Type B pancreatic cell (in vitro differentiated cells): ENCODE results near the gene JAK3. TPM values are rescaled to one million over a fixed set of nuclear protein-coding genes. Genes with fewer than 3 reads are reported as not detected.

Source experiments
- DNase-seq: peaks from one replicate; pipeline ENCODE4 v3.0.0; 2021; ENCODE audit warnings: mixed read lengths; ENCODE audit not compliant: unreplicated experiment; ENCODE audit errors: extremely low spot score
- H3K27ac Mint-ChIP-seq: 2 replicates; pipeline ENCODE4 v1.8.0; 2021; ENCODE audit warnings: mild to moderate bottlenecking, mixed read lengths
- H3K27me3 Mint-ChIP-seq: 2 replicates; pipeline ENCODE4 v1.8.0; 2021; ENCODE audit warnings: mixed read lengths
- H3K36me3 Mint-ChIP-seq: 2 replicates; pipeline ENCODE4 v1.8.0; 2021; ENCODE audit warnings: mixed read lengths
- H3K4me1 Mint-ChIP-seq: one replicate; pipeline ENCODE4 v1.8.0; 2021; ENCODE audit warnings: mixed read lengths; ENCODE audit not compliant: unreplicated experiment
- H3K4me3 Mint-ChIP-seq: 2 replicates; pipeline ENCODE4 v1.8.0; 2021; ENCODE audit warnings: mild to moderate bottlenecking, mixed read lengths
- H3K9me3 Mint-ChIP-seq: 2 replicates; pipeline ENCODE4 v1.8.0; 2021; ENCODE audit warnings: mixed read lengths
- total RNA-seq: library from RNA; stranded (reverse); gene quantifications from 2 replicates; pipeline ENCODE4 v1.2.1, GENCODE V29; 2021; ENCODE audit warnings: low replicate concordance
- TF ChIP-seq, protein P1 (sequence below): fragments of 200-600 bp; sonication (generic); conservative IDR thresholded peaks from 2 replicates; pipeline ENCODE4 v1.5.0; 2021; ENCODE audit warnings: antibody characterized with exemption, mild to moderate bottlenecking

The JAK3 gene
- total RNA-seq, 1 donor from 2014 or later, result 4.3 TPM

DNA sequence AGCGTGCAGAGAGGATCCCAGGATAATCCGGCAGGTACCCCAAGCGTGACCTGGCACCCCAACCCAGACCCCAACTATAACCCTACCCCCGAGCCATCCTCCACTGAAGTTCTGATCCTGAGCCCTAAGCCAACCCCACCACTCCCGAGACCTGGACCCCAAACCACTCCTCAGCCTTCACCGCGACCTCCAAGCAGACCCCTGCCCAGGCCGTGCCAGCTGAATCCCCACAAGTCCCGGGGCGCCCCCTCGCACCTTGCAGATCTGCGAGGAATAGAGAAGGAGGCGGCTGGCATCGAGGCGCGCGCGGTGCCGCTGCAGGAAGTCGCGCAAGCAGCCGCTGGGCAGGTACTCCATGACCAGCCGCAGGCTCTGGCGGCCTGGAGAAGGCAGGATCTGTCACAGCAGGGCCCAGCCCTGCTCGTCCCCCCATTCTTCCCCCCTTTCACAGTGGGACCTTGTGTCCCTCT, 16.3 kb downstream of the JAK3 start:
- Mint-ChIP-seq H3K27ac (no peak overlapping the region), H3K4me1 (peaks cover 10% of the 10 kb centered on the region), H3K36me3 (no peaks in the 10 kb centered on the region), H3K9me3 (no peaks in the 10 kb centered on the region), H3K27me3 (peaks cover 21% of the 10 kb centered on the region), H3K4me3 (peak overlapping the region; percentile 90)
- no peak for DNase-seq
- TF ChIP-seq, protein P1, sequence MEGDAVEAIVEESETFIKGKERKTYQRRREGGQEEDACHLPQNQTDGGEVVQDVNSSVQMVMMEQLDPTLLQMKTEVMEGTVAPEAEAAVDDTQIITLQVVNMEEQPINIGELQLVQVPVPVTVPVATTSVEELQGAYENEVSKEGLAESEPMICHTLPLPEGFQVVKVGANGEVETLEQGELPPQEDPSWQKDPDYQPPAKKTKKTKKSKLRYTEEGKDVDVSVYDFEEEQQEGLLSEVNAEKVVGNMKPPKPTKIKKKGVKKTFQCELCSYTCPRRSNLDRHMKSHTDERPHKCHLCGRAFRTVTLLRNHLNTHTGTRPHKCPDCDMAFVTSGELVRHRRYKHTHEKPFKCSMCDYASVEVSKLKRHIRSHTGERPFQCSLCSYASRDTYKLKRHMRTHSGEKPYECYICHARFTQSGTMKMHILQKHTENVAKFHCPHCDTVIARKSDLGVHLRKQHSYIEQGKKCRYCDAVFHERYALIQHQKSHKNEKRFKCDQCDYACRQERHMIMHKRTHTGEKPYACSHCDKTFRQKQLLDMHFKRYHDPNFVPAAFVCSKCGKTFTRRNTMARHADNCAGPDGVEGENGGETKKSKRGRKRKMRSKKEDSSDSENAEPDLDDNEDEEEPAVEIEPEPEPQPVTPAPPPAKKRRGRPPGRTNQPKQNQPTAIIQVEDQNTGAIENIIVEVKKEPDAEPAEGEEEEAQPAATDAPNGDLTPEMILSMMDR, result no peak

DNA sequence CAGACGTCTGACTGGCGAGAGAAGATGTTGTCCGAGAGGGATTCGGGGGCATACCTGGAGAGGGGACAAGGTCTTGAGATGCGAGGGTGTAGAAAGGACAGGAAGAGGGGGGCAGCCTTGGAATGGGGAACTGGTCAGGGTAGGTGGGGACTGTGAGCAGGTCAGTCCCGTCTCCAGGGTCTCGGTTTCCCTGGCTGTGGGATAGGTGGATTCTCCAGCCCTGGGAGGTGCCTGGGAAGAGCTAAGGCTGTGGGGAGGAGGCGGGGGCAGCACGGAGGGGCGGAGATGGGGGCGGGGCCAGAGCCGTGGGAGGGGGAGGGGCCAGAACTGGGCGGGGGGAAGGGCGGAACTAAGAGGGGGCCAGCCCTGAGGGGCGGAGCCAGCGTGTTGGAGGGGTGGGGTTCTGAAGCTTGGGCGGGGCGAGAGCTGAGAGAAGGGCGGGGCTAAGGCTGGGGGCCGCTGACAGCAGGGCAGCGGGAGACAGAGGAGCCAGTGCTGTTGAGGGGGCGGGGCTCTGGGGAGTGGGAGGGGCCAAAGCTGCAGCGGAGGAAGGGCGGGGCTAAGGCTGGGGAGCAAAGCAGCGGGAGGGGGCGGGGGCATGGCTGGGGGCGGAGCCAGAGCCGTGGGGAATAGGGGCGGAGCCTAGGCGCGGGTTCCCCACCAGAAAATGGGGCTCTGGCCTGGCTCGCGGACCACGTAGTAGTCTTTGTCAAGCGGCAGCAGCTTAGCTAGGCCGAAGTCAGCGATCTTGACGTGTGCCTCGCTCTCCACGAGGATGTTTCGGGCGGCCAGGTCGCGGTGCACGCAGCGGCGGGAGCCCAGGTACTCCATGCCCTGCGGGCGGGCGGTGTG, 17.0 kb downstream of the JAK3 start:
- Mint-ChIP-seq H3K36me3 (no peaks in the 10 kb centered on the region), H3K4me1 (peaks cover 10% of the 10 kb centered on the region), H3K27me3 (peaks cover 17% of the 10 kb centered on the region), H3K9me3 (no peaks in the 10 kb centered on the region), H3K4me3 (peak overlapping the region; percentile 90), H3K27ac (peak overlapping the region; percentile 79)
- TF ChIP-seq, protein P1, result no peak
- DNase-seq, result peak; percentile 84

DNA sequence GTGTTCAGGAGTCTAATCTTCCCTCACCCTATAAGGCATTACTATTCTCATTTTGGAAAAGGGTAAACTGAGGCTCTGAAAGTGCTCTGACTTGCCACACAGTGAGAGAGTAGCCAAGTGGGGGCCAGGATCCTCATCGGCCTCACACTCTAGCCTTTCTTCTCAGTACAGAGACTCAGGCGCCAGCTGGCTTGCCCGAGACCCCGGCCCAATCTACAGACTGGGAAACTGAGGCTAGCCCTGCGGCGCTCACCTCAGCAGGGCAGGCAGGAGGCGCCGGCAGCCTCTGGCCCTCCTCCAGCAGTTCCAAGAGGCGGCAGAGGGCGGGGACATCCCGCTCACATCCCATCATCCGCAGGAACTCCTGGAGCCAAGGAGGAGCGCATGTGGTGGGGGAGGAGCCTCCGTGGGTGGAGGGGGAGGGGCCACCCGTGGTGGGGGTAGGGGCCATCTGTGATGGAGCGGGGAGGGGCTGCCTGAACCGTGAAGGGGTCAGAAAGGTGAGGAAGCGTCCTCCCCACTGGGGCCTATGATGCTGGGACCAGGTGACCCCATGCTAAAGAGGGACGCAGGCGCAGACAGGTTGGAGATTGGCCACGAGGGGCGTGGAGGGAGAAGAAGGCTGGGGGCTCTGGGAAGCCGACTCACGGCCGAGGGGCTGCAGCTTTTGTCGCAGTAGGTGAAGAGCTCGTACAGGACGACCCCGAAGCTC, 17.8 kb downstream of the JAK3 start:
- TF ChIP-seq, protein P1, result peak; percentile 25
- DNase-seq, result no peak
- peaks cover 14% of the 10 kb centered on the region for H3K27me3 Mint-ChIP-seq
- H3K27ac Mint-ChIP-seq, result peak overlapping the region; percentile 79
- peaks cover 4% of the 10 kb centered on the region for H3K4me1 Mint-ChIP-seq
- H3K4me3 Mint-ChIP-seq, result peak overlapping the region; percentile 90
- H3K36me3 Mint-ChIP-seq, result no peaks in the 10 kb centered on the region
- H3K9me3 Mint-ChIP-seq, result no peaks in the 10 kb centered on the region

DNA sequence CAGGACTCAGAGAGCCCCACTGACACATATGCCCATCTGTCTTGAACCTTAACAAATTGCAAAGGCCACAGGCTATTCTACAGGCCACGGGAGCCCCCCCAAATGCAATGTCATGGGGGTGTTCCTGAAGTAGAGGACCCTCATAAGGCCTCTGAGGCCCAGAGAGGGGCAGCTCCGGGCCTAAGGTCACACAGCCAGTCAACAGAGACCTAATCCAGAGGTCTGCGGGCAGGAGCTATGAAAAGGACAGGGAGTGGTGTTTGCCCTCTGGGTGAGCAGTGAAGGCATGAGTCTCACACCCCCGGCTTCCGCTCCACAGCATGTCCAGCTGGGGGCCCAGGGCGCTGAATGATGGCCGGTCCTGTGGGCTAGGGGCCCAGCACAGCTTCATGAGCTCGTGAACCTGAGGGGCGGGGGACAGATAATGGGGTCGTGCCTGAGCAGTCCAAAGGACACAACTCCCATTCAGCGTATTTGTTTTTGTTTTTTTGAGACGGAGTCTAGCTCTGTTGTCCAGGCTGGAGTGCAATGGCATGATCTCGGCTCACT, 21.2 kb downstream of the JAK3 start:
- TF ChIP-seq, protein P1, result no peak
- Mint-ChIP-seq H3K27ac (no peak overlapping the region), H3K4me1 (peaks cover 7% of the 10 kb centered on the region), H3K4me3 (no peak overlapping the region), H3K9me3 (no peaks in the 10 kb centered on the region), H3K27me3 (peaks cover 11% of the 10 kb centered on the region), H3K36me3 (no peaks in the 10 kb centered on the region)
- no peak for DNase-seq

DNA sequence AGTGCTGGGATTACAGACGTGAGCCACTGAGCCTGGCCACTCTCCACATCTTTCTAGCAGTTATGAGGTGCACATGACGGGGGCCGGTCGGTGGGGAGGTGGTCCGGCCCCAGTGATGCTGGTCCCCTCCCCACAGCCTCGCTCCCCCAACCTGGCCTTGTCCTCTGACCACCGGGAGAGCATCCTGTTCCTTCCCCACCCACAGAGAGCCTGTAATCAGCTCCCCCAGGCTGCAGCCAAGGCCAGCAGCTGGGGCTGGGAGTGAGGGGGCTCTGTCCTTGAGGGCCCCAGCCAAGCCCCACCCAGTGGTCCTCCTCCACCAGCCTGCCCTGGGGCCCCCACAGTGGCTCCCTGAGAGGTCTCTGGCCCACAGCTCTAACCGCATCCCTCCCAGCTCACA, 23.4 kb downstream of the JAK3 start:
- DNase-seq, result no peak
- H3K4me3 Mint-ChIP-seq, result no peak overlapping the region
- H3K27ac Mint-ChIP-seq, result no peak overlapping the region
- no peaks in the 10 kb centered on the region for H3K9me3 Mint-ChIP-seq
- H3K4me1 Mint-ChIP-seq, result peaks cover 4% of the 10 kb centered on the region
- peaks cover 3% of the 10 kb centered on the region for H3K27me3 Mint-ChIP-seq
- TF ChIP-seq, protein P1, result no peak
- H3K36me3 Mint-ChIP-seq, result no peaks in the 10 kb centered on the region
